Vagina (tissue), 2 donors: ENCODE results near the gene KDM6A. TPM values are rescaled to one million over a fixed set of nuclear protein-coding genes. Genes with fewer than 3 reads are reported as not detected.

ENCODE experiments used
- DNase-seq, 2 donors: peaks; one replicate each; pipeline ENCODE4 v3.0.0-alpha.2; 2017; ENCODE audit errors: extremely low spot score in 2 of 2
- H3K27ac ChIP-seq: fragments of 200-600 bp; sonication (generic); one replicate; pipeline ENCODE4 v1.5.1; 2019
- H3K27me3 ChIP-seq: fragments of 200-600 bp; sonication (generic); one replicate; pipeline ENCODE4 v1.5.1; 2019
- H3K36me3 ChIP-seq, 2 donors: fragments of 200-600 bp; sonication (generic); one replicate each; pipeline ENCODE4 v1.5.1; 2017 to 2019
- H3K4me1 ChIP-seq: fragments of 200-600 bp; sonication (generic); one replicate; pipeline ENCODE4 v1.5.1; 2019
- H3K4me3 ChIP-seq, 2 donors: fragments of 200-600 bp; sonication (generic); 1 replicate in 1 of 2; 2 replicates in 1 of 2; pipeline ENCODE4 v1.5.1; 2016 to 2019
- H3K9me3 ChIP-seq: fragments of 200-600 bp; sonication (generic); one replicate; pipeline ENCODE4 v1.5.1; 2019
- CTCF ChIP-seq, 3 experiments: fragments of 450-650 bp in 2 of 3; fragments of 200-600 bp in 1 of 3; sonication (generic) in 1 of 3; IDR thresholded peaks; one replicate each; pipeline ENCODE4 v1.5.1; 2017 to 2019; ENCODE audit warnings: antibody characterized with exemption in 3 of 3, mild to moderate bottlenecking in 2 of 3, moderate library complexity in 2 of 3
- POLR2A ChIP-seq, 2 donors: fragments of 450-650 bp; IDR thresholded peaks; one replicate each; pipeline ENCODE4 v1.6.1; 2017; ENCODE audit warnings: antibody characterized with exemption in 2 of 2, mild to moderate bottlenecking in 2 of 2, moderate library complexity in 2 of 2
- POLR2AphosphoS5 ChIP-seq, 2 donors: sonication (generic); formaldehyde crosslinking; IDR thresholded peaks; one replicate each; pipeline ENCODE4 v1.9.0; 2017; ENCODE audit warnings: antibody characterized with exemption in 2 of 2, mild to moderate bottlenecking in 2 of 2, low read depth in 1 of 2; ENCODE audit not compliant: insufficient read depth in 1 of 2
- intact Hi-C: fragments of 100-400 bp; cut with DNase I; formaldehyde crosslinking; loops from one replicate; pipeline ENCODE4 v1.15.1; 2023
- total RNA-seq: library from RNA; depleted of rRNA; stranded (reverse); fragments of >200 nt; gene quantifications from one replicate; pipeline ENCODE4 v1.2.3, GENCODE V29; 2016

The KDM6A gene
- total RNA-seq, 1 donor from 2014 or later, result 44.2 TPM

DNA sequence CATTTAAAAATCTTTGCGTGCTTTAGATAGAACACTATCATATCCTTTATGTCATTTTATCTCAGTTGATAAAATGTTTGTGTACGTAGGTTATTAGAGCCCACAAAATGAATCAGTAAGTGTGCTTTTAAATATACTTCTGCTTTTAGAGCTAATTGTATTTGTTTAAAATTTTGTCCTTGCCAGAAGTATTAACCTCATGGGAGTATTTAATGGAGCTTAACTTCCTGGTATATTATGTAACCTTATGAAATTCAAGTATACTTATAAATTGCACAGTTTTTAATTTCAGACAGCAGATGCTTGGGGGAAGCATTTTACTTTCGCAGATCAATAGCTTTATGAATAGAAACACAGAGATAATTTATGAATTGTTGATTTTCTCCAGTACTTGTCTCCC, 237.5 kb downstream of the KDM6A start:
- Histone ChIP-seq H3K36me3 (peaks cover 0 to 28% of the 10 kb centered on the region in 2 donors), H3K4me1 (no peaks in the 10 kb centered on the region), H3K4me3 (no peak overlapping the region), H3K9me3 (no peaks in the 10 kb centered on the region), H3K27ac (no peak overlapping the region), H3K27me3 (no peaks in the 10 kb centered on the region)
- no peak for DNase-seq
- TF ChIP-seq POLR2A (IDR thresholded peaks at IDR 0.05) (no peak), CTCF (IDR thresholded peaks at IDR 0.05) (no peak), POLR2AphosphoS5 (IDR thresholded peaks at IDR 0.05; ENCODE audit: insufficient read depth in 1 of 2, low read depth in 1 of 2) (no peak)
- intact Hi-C loops, result no loop called here

- Histone ChIP-seq H3K4me1 (no peaks in the 10 kb centered on the region), H3K4me3 (no peak overlapping the region), H3K36me3 (no peaks in the 10 kb centered on the region), H3K27me3 (no peaks in the 10 kb centered on the region), H3K9me3 (no peaks in the 10 kb centered on the region), H3K27ac (no peak overlapping the region)
- intact Hi-C loops, result no loop called here
- no peak for TF ChIP-seq POLR2AphosphoS5 (IDR thresholded peaks at IDR 0.05; ENCODE audit: insufficient read depth in 1 of 2, low read depth in 1 of 2)
- no peak for TF ChIP-seq CTCF (IDR thresholded peaks at IDR 0.05)
- TF ChIP-seq POLR2A (IDR thresholded peaks at IDR 0.05), result no peak
- no peak for DNase-seq
Observed at GRCh38 chrX:45126158-45126557, 253.2 kb downstream of the KDM6A start.

DNA sequence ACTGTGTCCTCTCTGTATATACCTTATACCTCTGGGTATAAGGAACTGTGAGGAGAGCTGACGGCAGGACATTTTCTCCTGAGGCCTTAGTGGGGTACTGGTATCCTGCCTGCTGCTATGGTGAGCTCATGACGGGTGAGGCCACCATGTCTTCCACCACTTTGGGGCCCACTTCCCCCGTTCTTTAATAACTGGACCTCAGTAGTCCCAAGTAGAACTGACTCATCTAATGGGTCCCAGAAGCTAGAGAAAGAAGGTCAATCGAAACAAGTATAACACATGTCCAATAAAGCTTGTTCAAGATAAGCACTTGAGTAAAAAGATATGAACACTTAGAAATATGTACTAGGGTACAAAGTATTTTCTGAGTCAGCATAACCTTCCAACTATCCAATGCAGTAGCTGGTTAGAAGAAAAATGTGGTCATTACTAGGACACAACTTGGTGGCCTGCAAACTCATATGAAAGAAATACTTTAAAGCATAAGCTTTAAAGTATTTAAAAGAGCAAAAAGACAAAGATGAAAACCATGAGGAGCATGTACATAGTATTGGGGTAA, 256.0 kb downstream of the KDM6A start:
- TF ChIP-seq CTCF (IDR thresholded peaks at IDR 0.05) (no peak), POLR2A (IDR thresholded peaks at IDR 0.05) (no peak)
- no peak overlapping the region for H3K4me3 ChIP-seq
- no peaks in the 10 kb centered on the region for H3K9me3 ChIP-seq
- H3K4me1 ChIP-seq, result no peaks in the 10 kb centered on the region
- H3K27ac ChIP-seq, result no peak overlapping the region
- no peaks in the 10 kb centered on the region for H3K27me3 ChIP-seq
- DNase-seq, result no peak
- H3K36me3 ChIP-seq, result no peaks in the 10 kb centered on the region
- intact Hi-C loops, result no loop called here

- intact Hi-C loops, result no loop called here
Observed at GRCh38 chrX:45133465-45133864, 260.5 kb downstream of the KDM6A start.

More at GRCh38 chrX:45133465-45133864, 260.5 kb downstream of the KDM6A start:
- Histone ChIP-seq H3K36me3 (no peaks in the 10 kb centered on the region), H3K4me1 (no peaks in the 10 kb centered on the region), H3K9me3 (no peaks in the 10 kb centered on the region), H3K27me3 (no peaks in the 10 kb centered on the region), H3K27ac (no peak overlapping the region), H3K4me3 (no peak overlapping the region)
- TF ChIP-seq POLR2A (IDR thresholded peaks at IDR 0.05) (no peak), CTCF (IDR thresholded peaks at IDR 0.05) (no peak), POLR2AphosphoS5 (IDR thresholded peaks at IDR 0.05; ENCODE audit: insufficient read depth in 1 of 2, low read depth in 1 of 2) (no peak)
- no peak for DNase-seq
